Cardiac muscle cell (in vitro differentiated cells and primary cell): Measurements from ENCODE around the gene DACT3. TPM values are rescaled to one million over a fixed set of nuclear protein-coding genes. Genes with fewer than 3 reads are reported as not detected.

Source experiments
- DNase-seq, 2 donors: peaks; one replicate each; pipeline versions ENCODE4 v3.0.0 to v3.0.0-alpha.2; 2010 to 2017; ENCODE audit warnings: low read depth in 1 of 2, low spot score in 1 of 2
- H3K27ac ChIP-seq: fragments of 200-600 bp; sonication (generic); 2 replicates; pipeline ENCODE4 v1.5.1; 2016
- H3K27me3 ChIP-seq: fragments of 200-600 bp; sonication (generic); 2 replicates; pipeline ENCODE4 v1.6.0; 2016; ENCODE audit warnings: control low read depth
- H3K36me3 ChIP-seq: fragments of 200-600 bp; sonication (generic); 2 replicates; pipeline ENCODE4 v1.5.1; 2016; ENCODE audit warnings: control low read depth
- H3K4me1 ChIP-seq: fragments of 200-600 bp; sonication (generic); 2 replicates; pipeline ENCODE4 v1.8.1; 2017; ENCODE audit warnings: low read depth, mild to moderate bottlenecking, mixed run types
- H3K4me3 ChIP-seq: fragments of 200-600 bp; sonication (generic); 2 replicates; pipeline ENCODE4 v1.5.1; 2016; ENCODE audit warnings: mild to moderate bottlenecking
- H3K9me3 ChIP-seq: fragments of 200-600 bp; sonication (generic); 2 replicates; pipeline ENCODE4 v1.5.1; 2017; ENCODE audit warnings: low read depth, mild to moderate bottlenecking, control low read depth
- polyA plus RNA-seq: library from polyadenylated mRNA; unstranded; fragments of >200 nt; fragmentation: Nextera tagmentation; extraction: Ambion mirVana; gene quantifications from 2 replicates; pipeline ENCODE4 v1.2.1, GENCODE V29; 2016
- total RNA-seq: library from RNA; depleted of rRNA; stranded (reverse); fragments of >200 nt; gene quantifications from 2 replicates; pipeline ENCODE4 v1.2.3, GENCODE V29; 2016
- TF ChIP-seq, protein P1 (sequence below): IDR thresholded peaks from 2 replicates; pipeline ENCODE4 v1.5.1; 2012; ENCODE audit warnings: low read depth, mild to moderate bottlenecking, low read length

The DACT3 gene
- total and polyA plus RNA-seq, 2 experiments from 2014 or later, result 107 to 142 TPM

- no peaks in the 10 kb centered on the region for H3K27me3 ChIP-seq
- no peak overlapping the region for H3K4me3 ChIP-seq
- DNase-seq, result peak; percentile 26 to 43
- peaks cover 10% of the 10 kb centered on the region for H3K36me3 ChIP-seq
- H3K27ac ChIP-seq, result peak overlapping the region; percentile 63
- TF ChIP-seq, protein P1, sequence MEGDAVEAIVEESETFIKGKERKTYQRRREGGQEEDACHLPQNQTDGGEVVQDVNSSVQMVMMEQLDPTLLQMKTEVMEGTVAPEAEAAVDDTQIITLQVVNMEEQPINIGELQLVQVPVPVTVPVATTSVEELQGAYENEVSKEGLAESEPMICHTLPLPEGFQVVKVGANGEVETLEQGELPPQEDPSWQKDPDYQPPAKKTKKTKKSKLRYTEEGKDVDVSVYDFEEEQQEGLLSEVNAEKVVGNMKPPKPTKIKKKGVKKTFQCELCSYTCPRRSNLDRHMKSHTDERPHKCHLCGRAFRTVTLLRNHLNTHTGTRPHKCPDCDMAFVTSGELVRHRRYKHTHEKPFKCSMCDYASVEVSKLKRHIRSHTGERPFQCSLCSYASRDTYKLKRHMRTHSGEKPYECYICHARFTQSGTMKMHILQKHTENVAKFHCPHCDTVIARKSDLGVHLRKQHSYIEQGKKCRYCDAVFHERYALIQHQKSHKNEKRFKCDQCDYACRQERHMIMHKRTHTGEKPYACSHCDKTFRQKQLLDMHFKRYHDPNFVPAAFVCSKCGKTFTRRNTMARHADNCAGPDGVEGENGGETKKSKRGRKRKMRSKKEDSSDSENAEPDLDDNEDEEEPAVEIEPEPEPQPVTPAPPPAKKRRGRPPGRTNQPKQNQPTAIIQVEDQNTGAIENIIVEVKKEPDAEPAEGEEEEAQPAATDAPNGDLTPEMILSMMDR, result no peak
- peaks cover 24% of the 10 kb centered on the region for H3K4me1 ChIP-seq
- H3K9me3 ChIP-seq, result no peaks in the 10 kb centered on the region
Measured at GRCh38 chr19:46654621-46655152, 6.3 kb downstream of the DACT3 start.

- Histone ChIP-seq H3K27me3 (peaks cover 9% of the 10 kb centered on the region), H3K4me3 (no peak overlapping the region), H3K27ac (no peak overlapping the region), H3K4me1 (peaks cover 17% of the 10 kb centered on the region), H3K36me3 (peaks cover 10% of the 10 kb centered on the region), H3K9me3 (no peaks in the 10 kb centered on the region)
- no peak for DNase-seq
- TF ChIP-seq, protein P1, result no peak
Measured at GRCh38 chr19:46650445-46650844, 10.5 kb downstream of the DACT3 start.

DNA sequence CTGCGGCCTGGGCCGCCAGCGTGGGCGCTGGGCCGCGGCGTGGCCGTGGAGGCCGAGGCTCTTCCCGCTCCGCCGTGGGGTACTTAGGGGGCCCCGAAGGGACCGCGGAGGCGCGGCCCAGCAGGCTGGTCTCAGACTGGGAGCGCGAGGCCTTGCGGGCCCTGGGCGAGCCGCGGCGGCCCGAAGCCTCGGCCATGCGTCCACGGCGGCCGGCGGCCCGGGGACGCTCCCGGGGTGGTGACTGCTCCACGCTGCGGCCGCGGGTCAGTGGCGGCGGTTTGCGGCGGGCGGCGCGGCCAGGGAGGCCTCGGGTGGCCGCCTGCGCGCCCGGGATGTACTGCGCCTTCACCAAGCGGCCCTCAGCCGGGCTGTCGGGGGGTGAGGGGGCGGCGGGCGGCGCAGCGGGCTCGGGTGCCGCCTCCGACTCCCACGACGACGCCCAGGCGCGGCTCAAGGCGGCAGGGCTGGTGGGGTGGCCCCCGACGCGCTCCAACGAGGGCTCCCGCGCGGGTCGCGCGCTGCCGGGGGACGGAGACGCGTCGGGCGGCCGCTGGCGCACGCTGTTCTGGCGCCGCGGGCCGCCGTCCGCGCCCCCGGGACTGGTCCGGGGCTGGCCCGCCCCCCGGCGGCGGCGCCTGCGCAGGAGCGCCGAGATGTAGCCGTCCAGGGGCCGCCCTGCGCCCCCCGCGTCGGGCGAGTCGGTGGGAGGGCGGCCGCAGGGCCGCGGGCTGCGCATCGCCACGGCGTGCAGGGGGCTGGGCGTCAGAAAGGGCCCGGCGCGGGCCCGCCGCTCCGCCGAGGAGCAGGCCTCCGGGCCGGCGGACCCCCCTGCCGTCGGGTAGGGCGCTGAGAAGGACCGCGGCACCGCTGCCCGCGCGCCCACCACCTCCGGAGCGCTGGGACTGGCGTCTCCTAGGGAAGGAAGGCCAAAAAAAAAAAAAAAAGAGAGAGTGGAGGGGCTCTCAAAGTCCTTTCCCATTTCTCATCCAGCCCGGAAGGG is 11.7 kb downstream of the DACT3 start:
- Histone ChIP-seq H3K36me3 (peaks cover 10% of the 10 kb centered on the region), H3K4me1 (peaks cover 5% of the 10 kb centered on the region), H3K27me3 (peaks cover 9% of the 10 kb centered on the region), H3K9me3 (no peaks in the 10 kb centered on the region), H3K27ac (no peak overlapping the region), H3K4me3 (no peak overlapping the region)
- TF ChIP-seq, protein P1, result no peak
- DNase-seq, result no peak

GRCh38 chr19:46648060-46648960 is 12.7 kb downstream of the DACT3 start:
- Histone ChIP-seq H3K36me3 (peaks cover 10% of the 10 kb centered on the region), H3K27me3 (peaks cover 9% of the 10 kb centered on the region), H3K4me3 (no peak overlapping the region), H3K4me1 (no peaks in the 10 kb centered on the region), H3K27ac (no peak overlapping the region), H3K9me3 (no peaks in the 10 kb centered on the region)
- TF ChIP-seq, protein P1, result no peak
- no peak for DNase-seq

GRCh38 chr19:46646402-46646801 is 14.6 kb downstream of the DACT3 start:
- H3K4me3 ChIP-seq, result no peak overlapping the region
- DNase-seq, result no peak
- TF ChIP-seq, protein P1, result no peak
- H3K36me3 ChIP-seq, result peaks cover 3% of the 10 kb centered on the region
- H3K9me3 ChIP-seq, result no peaks in the 10 kb centered on the region
- H3K27me3 ChIP-seq, result peaks cover 9% of the 10 kb centered on the region
- no peaks in the 10 kb centered on the region for H3K4me1 ChIP-seq
- no peak overlapping the region for H3K27ac ChIP-seq
